Adrenal gland (tissue), 5 donors: Measurements from ENCODE around the gene KCNIP3.

Experiments used
- POLR2A ChIP-seq, 2 donors: fragments of 450-650 bp; IDR thresholded peaks; one replicate each; pipeline ENCODE4 v1.6.1; 2017; ENCODE audit warnings: antibody characterized with exemption in 2 of 2, mild to moderate bottlenecking in 2 of 2, moderate library complexity in 1 of 2
- TF ChIP-seq, protein P1 (sequence below), 6 experiments: fragments of 450-650 bp in 4 of 6; fragments of 200-600 bp in 2 of 6; sonication (generic) in 1 of 6; IDR thresholded peaks; 1 replicate in 5 of 6; 2 replicates in 1 of 6; pipeline versions ENCODE4 v1.5.1 to v1.8.0; 2016 to 2021; ENCODE audit warnings: antibody characterized with exemption in 6 of 6, mild to moderate bottlenecking in 2 of 6, moderate library complexity in 1 of 6
- donor health status: DM: no; HTN: no; CAD: no.

DNA sequence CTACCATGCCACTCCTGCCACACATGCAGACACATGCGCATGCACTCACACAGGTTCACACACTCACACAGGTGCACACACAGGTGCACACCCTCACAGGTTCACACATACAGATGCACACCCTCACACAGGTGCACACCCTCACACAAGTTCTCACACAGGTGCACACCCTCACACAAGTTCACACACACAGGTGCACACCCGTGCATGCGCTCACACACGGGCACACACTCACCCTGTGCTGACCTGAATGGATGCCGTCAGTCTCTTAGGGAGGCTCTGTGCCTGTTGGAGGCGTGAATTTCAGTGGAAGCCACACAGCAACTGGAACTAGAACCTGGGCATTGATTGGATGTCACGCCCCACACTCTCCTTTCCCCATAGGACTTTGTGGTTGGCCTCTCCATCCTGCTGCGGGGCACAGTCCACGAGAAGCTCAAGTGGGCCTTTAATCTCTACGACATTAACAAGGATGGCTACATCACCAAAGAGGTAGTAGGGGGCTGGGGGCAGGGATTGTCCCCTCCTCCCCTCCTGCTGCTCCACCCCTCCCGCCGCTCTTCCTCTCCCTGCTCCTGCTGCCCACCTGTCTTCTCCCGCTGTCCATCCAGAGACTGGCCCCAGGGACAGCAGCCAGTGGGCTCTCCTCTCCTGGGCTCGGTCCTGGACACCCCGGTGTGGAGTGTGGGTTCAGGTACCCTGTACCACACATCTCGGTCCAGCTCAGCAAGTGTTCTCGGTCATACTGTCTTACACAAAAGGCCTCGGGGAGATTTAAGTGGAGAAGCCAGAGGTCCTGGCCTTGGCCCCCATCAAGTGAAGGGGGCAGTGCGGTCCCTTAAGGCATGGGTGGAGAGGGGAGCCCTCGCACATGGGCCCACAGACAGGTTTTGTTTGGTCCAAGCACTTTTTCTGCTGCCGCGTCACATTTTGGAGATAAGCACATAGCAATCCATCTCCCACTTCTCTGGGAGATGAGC lies 84.4 kb downstream of the KCNIP3 start:
- TF ChIP-seq, protein P1, sequence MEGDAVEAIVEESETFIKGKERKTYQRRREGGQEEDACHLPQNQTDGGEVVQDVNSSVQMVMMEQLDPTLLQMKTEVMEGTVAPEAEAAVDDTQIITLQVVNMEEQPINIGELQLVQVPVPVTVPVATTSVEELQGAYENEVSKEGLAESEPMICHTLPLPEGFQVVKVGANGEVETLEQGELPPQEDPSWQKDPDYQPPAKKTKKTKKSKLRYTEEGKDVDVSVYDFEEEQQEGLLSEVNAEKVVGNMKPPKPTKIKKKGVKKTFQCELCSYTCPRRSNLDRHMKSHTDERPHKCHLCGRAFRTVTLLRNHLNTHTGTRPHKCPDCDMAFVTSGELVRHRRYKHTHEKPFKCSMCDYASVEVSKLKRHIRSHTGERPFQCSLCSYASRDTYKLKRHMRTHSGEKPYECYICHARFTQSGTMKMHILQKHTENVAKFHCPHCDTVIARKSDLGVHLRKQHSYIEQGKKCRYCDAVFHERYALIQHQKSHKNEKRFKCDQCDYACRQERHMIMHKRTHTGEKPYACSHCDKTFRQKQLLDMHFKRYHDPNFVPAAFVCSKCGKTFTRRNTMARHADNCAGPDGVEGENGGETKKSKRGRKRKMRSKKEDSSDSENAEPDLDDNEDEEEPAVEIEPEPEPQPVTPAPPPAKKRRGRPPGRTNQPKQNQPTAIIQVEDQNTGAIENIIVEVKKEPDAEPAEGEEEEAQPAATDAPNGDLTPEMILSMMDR (IDR thresholded peaks at IDR 0.05), result no peak
- no peak for TF ChIP-seq POLR2A (IDR thresholded peaks at IDR 0.05)
